ENCODE measurements around the gene ADAM11.

Gene ADAM11

DNA sequence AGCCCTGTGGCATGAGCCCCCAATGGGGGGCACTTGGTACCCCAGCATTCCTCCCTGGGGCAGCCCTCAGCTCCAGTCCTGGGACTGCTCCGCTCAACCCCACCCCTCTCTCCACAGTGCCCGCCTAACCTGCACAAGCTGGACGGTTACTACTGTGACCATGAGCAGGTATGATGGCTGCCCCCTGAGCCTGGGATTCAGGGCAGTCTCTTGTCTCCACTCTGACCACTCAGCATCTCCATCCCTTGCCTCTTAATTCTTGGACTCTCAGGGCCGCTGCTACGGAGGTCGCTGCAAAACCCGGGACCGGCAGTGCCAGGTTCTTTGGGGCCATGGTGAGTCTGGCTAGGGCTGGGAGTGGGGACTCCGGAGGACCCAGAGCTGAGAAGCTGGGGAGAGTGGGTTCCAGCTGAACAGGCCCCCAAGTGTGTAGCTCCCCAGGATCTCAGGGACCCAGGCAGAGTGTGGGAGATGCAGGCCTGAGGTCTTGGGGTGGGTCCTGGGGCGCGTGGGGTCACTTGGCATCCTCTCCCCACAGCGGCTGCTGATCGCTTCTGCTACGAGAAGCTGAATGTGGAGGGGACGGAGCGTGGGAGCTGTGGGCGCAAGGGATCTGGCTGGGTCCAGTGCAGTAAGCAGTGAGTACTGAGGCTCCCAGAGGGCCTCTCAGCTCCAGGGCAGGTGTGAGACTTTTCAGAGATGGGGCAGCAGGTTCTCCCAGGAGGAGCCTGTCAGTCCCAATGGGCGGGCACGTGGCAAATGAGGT lies 18.0 kb downstream of the ADAM11 start:
- TF ChIP-seq ZNF274 (IDR thresholded peaks at IDR 0.05; ENCODE audit: low read depth, low read length) = no peak
- H3K4me3 ChIP-seq (ENCODE audit: low read length) = no peak overlapping the region

DNA sequence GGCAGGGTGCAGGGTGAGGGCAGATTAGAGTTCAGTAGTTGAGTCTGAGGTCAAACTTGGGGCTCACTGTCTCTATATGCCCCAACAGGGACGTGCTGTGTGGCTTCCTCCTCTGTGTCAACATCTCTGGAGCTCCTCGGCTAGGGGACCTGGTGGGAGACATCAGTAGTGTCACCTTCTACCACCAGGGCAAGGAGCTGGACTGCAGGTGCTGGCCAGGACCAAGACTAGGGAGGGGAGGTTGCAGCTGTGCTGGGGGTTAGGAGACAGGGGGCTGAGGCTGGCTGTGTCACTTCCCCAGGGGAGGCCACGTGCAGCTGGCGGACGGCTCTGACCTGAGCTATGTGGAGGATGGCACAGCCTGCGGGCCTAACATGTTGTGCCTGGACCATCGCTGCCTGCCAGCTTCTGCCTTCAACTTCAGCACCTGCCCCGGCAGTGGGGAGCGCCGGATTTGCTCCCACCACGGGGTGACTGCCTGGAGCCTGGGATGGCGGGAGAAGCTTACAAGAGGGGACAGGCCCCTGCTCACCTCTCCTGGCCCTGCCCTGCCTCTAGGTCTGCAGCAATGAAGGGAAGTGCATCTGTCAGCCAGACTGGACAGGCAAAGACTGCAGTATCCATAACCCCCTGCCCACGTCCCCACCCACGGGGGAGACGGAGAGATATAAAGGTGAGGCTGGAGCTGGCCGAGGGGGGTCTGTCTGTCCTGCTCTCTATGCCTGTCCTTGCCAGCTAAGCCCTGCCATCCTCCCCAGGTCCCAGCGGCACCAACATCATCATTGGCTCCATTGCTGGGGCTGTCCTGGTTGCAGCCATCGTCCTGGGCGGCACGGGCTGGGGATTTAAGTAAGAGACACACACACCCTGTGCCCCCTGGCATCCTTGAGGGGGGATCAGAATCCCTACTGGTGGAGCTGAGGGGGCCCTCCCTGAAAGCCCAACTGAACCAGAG lies 18.9 kb downstream of the ADAM11 start:
- no peak overlapping the region for H3K4me3 ChIP-seq (ENCODE audit: low read length)

GRCh38 chr17:44778656-44779210 lies 19.9 kb downstream of the ADAM11 start:
- no peak for TF ChIP-seq ZNF274 (IDR thresholded peaks at IDR 0.05; ENCODE audit: low read depth, low read length)
- no peak overlapping the region for H3K4me3 ChIP-seq (ENCODE audit: low read length)

More for the DNA sequence above, 18.9 kb downstream of the ADAM11 start:
- no peak for TF ChIP-seq ZNF274 (IDR thresholded peaks at IDR 0.05; ENCODE audit: low read depth, low read length)

DNA sequence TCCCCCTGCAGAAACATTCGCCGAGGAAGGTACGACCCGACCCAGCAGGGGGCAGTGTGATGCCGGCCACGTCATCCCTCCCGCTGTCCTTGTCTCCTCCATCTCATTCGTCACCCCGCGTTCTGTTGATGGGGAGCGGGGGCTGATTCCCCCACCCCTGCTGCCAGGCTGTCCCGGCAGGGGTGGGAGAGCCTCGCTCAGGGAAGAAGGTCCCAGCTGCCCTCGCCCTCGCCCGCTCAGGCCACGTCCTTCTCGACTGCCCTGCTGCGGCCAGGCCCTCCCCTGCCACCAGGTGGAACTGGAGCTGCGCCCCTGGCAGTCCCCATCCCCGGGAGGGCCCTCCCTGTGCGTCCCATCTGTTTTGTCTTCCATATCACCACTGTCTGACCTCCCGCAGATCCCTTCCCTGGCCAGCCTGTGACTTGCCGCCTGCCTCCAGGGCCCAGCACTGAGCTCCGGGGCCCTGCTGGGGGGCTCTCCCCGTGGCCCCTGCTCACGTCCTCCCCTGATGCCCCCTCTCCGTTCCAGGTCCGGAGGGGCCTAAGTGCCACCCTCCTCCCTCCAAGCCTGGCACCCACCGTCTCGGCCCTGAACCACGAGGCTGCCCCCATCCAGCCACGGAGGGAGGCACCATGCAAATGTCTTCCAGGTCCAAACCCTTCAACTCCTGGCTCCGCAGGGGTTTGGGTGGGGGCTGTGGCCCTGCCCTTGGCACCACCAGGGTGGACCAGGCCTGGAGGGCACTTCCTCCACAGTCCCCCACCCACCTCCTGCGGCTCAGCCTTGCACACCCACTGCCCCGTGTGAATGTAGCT lies 20.6 kb downstream of the ADAM11 start:
- TF ChIP-seq ZNF274 (IDR thresholded peaks at IDR 0.05; ENCODE audit: low read depth, low read length) = no peak
- peak overlapping the region; percentile 23; the same call in 1 of the 2 replicates for H3K4me3 ChIP-seq (ENCODE audit: low read length)

DNA sequence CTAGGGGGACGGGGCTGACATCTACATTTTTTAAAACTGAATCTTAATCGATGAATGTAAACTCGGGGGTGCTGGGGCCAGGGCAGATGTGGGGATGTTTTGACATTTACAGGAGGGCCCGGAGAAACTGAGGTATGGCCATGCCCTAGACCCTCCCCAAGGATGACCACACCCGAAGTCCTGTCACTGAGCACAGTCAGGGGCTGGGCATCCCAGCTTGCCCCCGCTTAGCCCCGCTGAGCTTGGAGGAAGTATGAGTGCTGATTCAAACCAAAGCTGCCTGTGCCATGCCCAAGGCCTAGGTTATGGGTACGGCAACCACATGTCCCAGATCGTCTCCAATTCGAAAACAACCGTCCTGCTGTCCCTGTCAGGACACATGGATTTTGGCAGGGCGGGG lies 21.4 kb downstream of the ADAM11 start:
- no peak overlapping the region for H3K4me3 ChIP-seq (ENCODE audit: low read length)
- TF ChIP-seq ZNF274 (IDR thresholded peaks at IDR 0.05; ENCODE audit: low read depth, low read length) = no peak

DNA sequence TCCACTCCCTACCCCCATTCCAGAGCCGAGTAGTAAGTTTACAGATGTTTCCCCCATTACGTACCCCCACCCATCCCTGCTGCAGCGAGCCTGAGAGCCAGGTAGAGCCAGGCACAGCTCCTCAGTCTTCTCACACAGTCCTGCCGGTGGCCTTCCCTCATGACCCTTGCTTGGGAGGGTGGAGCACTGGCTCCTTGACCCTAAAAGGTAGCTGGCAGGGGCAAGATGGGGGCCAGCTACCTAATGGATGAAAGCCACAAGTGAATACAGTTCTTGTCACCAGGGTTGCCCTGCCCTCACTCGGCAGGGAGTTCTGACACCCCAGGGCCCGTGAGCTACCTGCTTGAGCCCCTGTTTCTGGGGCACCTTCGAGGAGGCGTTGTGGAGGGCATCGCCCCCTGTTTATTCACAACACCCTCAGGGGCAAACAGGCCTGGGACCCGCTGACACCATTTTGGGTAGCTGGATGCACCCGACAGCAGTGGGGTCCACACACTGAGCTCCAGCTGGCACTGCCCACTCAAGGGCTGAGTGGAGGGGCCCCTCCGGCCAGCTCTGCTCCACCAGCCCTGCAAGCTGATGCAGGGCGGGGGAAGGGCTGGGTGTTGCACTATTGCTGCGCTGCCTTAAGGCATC lies 22.2 kb downstream of the ADAM11 start:
- no peak for TF ChIP-seq ZNF274 (IDR thresholded peaks at IDR 0.05; ENCODE audit: low read depth, low read length)
- H3K4me3 ChIP-seq (ENCODE audit: low read length) = no peak overlapping the region

GRCh38 chr17:44781551-44782325 lies 22.9 kb downstream of the ADAM11 start:
- TF ChIP-seq ZNF274 (IDR thresholded peaks at IDR 0.05; ENCODE audit: low read depth, low read length) = no peak
- H3K4me3 ChIP-seq (ENCODE audit: low read length) = no peak overlapping the region

GRCh38 chr17:44782326-44782850 lies 23.6 kb downstream of the ADAM11 start:
- no peak for TF ChIP-seq ZNF274 (IDR thresholded peaks at IDR 0.05; ENCODE audit: low read depth, low read length)

GRCh38 chr17:44785921-44786320 lies 27.1 kb downstream of the ADAM11 start:
- TF ChIP-seq ZNF274 (IDR thresholded peaks at IDR 0.05; ENCODE audit: low read depth, low read length) = no peak
- no peak overlapping the region for H3K4me3 ChIP-seq (ENCODE audit: low read length)

More at GRCh38 chr17:44782326-44782850, 23.6 kb downstream of the ADAM11 start:
- H3K4me3 ChIP-seq (ENCODE audit: low read length) = no peak overlapping the region

DNA sequence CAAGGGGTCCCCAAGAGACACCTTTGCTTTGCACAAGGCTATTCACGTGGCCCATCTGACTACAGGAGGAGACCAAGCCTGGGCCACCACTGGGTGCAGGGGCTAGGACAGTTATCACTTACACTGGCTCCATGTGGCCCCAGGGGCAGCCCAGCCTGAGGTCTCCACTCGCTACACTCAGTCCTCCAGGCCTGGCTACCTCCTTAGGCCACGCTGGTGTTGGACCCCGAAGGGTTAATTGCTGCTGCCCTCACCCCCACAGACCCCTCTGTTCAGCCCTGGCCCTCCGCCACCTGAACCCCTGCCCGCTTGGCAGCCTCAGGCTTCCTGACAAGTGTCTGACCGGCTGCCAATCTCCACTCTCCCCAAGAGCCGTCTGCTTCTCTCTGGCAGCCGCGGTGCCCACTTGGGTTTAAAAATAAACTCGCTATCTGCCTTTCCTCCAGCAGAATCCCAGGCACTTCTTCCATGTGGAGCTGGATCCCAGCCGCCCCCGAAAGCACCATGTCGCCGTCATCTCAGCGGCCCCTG lies 27.8 kb downstream of the ADAM11 start:
- no peak overlapping the region for H3K4me3 ChIP-seq (ENCODE audit: low read length)
- TF ChIP-seq ZNF274 (IDR thresholded peaks at IDR 0.05; ENCODE audit: low read depth, low read length) = no peak

- TF ChIP-seq ZNF274 (IDR thresholded peaks at IDR 0.05; ENCODE audit: low read depth, low read length) = no peak
- no peak overlapping the region for H3K4me3 ChIP-seq (ENCODE audit: low read length)
These were observed 28.6 kb downstream of the ADAM11 start for GRCh38 chr17:44787271-44787940.

DNA sequence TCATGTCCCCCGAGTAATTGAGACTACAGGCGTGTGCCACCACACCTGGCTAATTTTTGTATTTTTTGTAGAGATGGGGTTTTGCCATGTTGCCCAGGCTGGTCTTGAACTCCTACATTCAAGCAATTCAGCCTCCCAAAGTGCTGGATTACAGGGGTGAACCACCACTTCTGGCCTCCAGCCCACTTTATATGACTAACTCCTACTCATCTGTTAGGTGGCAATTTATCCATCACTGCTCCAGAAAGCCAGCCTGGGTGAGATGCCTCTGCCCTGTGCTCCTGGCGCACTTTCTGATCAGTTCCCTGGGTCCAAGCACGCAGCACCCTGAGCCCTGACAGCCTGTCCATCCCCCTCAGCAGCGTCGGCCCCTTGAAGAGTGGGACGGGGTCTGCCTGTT lies 29.4 kb downstream of the ADAM11 start:
- no peak overlapping the region for H3K4me3 ChIP-seq (ENCODE audit: low read length)
- TF ChIP-seq ZNF274 (IDR thresholded peaks at IDR 0.05; ENCODE audit: low read depth, low read length) = no peak
